Measurements from ENCODE around the gene FBXW7.
"Not testable (repeated sequence)": the region's sequence is repeated elsewhere in the genome, so short reads cannot be mapped to it uniquely, and the experiment has no call there.

Gene FBXW7

GRCh38 chr4:152535903-152536544 lies at the start of gene FBXW7:
Gene FBXW7 (minus strand): TSS chr4:152536092. CDS start chr4:152411803, 124,289 bp downstream.
- peak; percentile 91 for DNase-seq

- DNase-seq = no peak
These were observed 49.1 kb upstream of the FBXW7 start for GRCh38 chr4:152585023-152585441.

GRCh38 chr4:152581536-152582160 lies 45.8 kb upstream of the FBXW7 start:
- DNase-seq = no peak

GRCh38 chr4:152579916-152580315 lies 44.0 kb upstream of the FBXW7 start:
- no peak for DNase-seq

GRCh38 chr4:152579107-152579764 lies 43.3 kb upstream of the FBXW7 start:
- no peak for DNase-seq

- DNase-seq = no peak
These were observed 42.8 kb upstream of the FBXW7 start for GRCh38 chr4:152578670-152579069.

- DNase-seq = no peak
These were observed 42.0 kb upstream of the FBXW7 start for GRCh38 chr4:152577708-152578396.

GRCh38 chr4:152575533-152575932 lies 39.6 kb upstream of the FBXW7 start:
- no peak for DNase-seq

GRCh38 chr4:152573861-152574260 lies 38.0 kb upstream of the FBXW7 start:
- no peak for DNase-seq

- no peak for DNase-seq
These were observed 36.7 kb upstream of the FBXW7 start for GRCh38 chr4:152572417-152573086.

- DNase-seq = no peak
These were observed 35.9 kb upstream of the FBXW7 start for GRCh38 chr4:152571770-152572169.

GRCh38 chr4:152571296-152571695 lies 35.4 kb upstream of the FBXW7 start:
- DNase-seq = no peak

GRCh38 chr4:152565333-152565732 lies 29.4 kb upstream of the FBXW7 start:
- no peak for DNase-seq

GRCh38 chr4:152564336-152564735 lies 28.4 kb upstream of the FBXW7 start:
- no peak for DNase-seq

- no peak for DNase-seq
These were observed 27.3 kb upstream of the FBXW7 start for GRCh38 chr4:152563209-152563608.

- no peak for DNase-seq
These were observed 23.7 kb upstream of the FBXW7 start for GRCh38 chr4:152559641-152560040.

GRCh38 chr4:152558396-152558795 lies 22.5 kb upstream of the FBXW7 start:
- no peak for DNase-seq

GRCh38 chr4:152556834-152557233 lies 20.9 kb upstream of the FBXW7 start:
- DNase-seq = no peak

GRCh38 chr4:152556283-152556682 lies 20.4 kb upstream of the FBXW7 start:
- DNase-seq = no peak

- no peak for DNase-seq
These were observed 18.9 kb upstream of the FBXW7 start for GRCh38 chr4:152554742-152555141.

- not testable (repeated sequence) for DNase-seq
These were observed 14.8 kb upstream of the FBXW7 start for GRCh38 chr4:152550687-152551086.

- no peak for DNase-seq
These were observed 9.2 kb upstream of the FBXW7 start for GRCh38 chr4:152545088-152545487.

GRCh38 chr4:152544533-152544932 lies 8.6 kb upstream of the FBXW7 start:
- not testable (repeated sequence) for DNase-seq

All from NCI-H2107 (cell line).